Measurements from ENCODE around the gene ZNF827.

DNA sequence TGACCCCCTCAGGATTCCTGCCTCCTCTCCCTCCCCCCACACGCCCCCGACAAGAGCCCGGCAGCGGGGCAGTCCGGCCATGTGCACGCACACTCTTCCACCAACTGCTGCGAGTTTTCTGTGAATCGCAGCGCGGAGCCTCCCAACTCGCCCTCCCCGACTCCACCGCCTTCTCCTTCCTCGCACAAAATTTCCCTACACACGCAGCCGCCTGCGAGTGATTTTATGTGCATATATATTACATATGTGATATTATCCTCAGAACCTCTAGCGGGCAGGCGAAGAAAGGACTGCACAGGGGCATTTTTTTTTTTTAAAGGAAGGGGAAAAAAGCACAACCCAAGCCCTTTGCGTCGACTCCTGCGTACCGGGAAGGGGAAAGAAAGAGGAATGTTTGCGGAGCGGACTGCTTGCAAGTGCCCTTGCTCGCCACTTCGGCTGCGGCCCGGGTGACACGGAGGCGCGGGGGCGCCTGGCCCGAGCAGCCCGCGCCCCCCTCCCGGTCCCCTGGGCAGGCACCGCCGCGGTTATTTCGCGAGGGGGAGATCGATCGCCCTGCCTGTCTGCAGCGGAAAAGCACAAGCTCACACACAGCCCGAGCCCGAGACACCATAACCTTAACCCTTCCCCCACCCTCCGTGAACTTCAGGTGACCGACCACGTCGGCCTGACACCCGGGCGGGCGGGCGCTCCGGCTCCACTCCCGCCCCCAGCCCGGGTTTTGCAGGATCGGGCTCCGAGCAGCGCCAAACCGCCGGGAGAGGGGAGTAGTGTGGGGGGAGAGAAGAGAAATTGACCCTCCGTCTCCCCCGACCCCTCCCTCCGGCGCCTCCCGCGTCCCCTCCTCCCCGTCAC lies 2.3 kb downstream of the ZNF827 start:
- TF ChIP-seq, protein P1, sequence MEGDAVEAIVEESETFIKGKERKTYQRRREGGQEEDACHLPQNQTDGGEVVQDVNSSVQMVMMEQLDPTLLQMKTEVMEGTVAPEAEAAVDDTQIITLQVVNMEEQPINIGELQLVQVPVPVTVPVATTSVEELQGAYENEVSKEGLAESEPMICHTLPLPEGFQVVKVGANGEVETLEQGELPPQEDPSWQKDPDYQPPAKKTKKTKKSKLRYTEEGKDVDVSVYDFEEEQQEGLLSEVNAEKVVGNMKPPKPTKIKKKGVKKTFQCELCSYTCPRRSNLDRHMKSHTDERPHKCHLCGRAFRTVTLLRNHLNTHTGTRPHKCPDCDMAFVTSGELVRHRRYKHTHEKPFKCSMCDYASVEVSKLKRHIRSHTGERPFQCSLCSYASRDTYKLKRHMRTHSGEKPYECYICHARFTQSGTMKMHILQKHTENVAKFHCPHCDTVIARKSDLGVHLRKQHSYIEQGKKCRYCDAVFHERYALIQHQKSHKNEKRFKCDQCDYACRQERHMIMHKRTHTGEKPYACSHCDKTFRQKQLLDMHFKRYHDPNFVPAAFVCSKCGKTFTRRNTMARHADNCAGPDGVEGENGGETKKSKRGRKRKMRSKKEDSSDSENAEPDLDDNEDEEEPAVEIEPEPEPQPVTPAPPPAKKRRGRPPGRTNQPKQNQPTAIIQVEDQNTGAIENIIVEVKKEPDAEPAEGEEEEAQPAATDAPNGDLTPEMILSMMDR (IDR thresholded peaks at IDR 0.05; ENCODE audit: insufficient read depth, low read length, poor library complexity, severe bottlenecking), result no peak
- TF ChIP-seq EZH2phosphoT487 (conservative IDR thresholded peaks at IDR 0.05; ENCODE audit: low read length), result no peak
